Jurkat, Clone E6-1 (cell line): Measurements from ENCODE around the gene EDIL3.
A peak's percentile ranks its signal among the peaks of the same experiment; 100 is the strongest.

ENCODE experiments used
- DNase-seq: peaks from one replicate; pipeline ENCODE4 v3.0.0-alpha.2; 2011; ENCODE audit warnings: low read depth, low spot score
- H3K4me3 ChIP-seq: 2 replicates; pipeline ENCODE4 v1.5.1; 2011; ENCODE audit warnings: mild to moderate bottlenecking, low read length, control low read depth, moderate library complexity

The EDIL3 gene

DNA sequence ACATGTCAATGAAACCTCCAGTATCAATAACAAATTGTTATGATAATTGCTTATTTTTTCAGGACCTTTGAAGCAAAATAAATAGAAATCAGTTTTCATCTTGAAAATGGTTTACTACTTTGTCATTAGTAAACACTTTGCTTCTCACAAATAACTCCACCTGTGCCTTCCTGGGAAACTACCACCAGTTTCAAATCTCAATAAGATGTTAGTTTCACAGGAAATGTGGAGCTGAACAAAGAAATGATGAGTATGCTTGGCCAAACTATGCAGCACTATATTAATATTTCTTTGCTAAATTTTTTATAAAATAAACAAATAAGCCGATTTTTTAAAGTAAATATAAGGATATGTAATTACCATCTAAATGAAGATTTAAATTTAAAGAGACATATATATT is 442.5 kb downstream of the EDIL3 start:
- DNase-seq = no peak
- H3K4me3 ChIP-seq = no peak overlapping the region

DNA sequence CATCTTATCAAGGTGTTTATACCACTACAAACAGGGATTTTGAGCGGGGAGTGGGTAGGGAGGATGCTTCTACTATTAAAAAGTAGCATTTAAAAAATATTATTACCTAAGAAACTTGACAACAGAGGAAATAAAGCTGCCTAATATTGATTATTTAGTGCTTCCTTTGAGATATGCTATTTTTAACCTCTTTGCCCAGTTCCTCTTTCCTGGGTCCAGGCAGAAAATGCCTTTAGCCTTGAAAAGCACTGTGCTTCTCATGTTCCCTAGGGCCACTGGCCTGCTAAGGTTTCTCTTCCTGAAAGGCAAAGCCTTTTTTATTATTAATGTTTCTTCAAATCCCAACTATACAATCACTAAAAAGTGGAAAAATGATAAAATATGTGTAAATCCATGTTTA is 446.8 kb downstream of the EDIL3 start:
- no peak for DNase-seq

DNA sequence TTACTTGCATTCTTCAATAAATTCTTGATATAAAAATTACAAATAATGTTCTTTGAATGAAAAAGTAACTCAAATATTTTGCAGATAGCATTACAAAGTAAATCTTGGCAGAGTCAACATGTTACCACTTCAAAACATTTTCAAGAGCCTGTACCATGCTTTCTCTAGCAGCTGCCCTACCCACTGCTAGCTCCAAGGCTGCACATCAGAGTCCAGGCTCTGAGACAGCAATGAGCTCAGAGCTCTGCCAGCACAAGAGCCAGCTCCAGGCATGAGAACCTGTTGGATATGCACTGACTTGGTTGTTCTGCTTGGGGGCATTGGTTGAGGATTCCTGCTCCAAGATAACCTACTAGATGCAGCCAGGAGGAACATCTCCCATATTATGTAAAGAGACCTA is 452.7 kb downstream of the EDIL3 start:
- DNase-seq = no peak

More for the DNA sequence above, 446.8 kb downstream of the EDIL3 start:
- H3K4me3 ChIP-seq = no peak overlapping the region

DNA sequence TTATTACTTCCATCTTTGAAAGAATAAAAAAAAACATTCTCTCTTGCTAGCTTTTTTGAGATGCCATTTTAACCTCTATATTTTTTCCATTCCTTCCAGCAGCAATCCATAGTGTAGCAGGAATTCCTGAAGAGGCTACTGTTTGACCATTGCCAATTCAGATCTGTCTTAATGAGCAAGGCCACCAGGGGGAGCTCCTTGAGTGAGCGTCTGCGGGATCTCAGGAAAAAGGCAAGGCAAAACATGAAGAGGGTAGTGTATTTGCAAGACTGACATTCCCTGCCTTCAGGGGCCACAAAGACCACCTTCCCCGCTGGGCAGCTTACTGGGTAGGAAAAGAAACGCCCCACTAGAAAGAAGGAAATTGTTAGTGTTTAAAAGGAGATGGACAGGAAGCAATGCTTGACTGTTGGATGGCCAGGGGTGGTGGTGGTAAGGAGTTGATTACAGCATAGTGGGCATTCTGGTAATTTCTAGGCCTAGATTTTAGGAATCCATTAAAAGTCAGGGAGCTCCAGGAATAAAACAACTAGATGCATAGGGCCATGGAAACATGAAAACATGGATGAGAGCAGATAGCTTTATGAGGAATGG is 457.4 kb downstream of the EDIL3 start:
- peak; percentile 5 for DNase-seq
- no peak overlapping the region for H3K4me3 ChIP-seq

More for the DNA sequence above, 452.7 kb downstream of the EDIL3 start:
- no peak overlapping the region for H3K4me3 ChIP-seq

DNA sequence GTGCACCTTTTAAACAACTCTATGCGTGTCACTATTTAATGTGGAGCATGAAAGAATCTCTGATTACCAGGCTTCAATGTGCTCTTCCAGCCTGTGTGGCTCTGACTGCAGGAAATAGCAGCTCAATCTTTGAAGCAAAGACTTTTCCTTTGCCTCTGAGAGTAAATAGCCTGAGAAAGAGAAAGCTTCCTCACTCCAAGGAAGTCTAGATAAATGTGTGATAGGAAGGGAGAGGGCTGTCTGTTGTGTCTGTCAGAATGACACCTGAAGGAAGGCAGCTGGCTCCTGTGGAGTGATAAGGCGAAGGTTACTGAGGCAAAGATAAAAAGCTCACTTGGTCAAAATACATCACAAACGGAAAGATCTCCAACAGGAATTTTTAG is 458.7 kb downstream of the EDIL3 start:
- DNase-seq = no peak

DNA sequence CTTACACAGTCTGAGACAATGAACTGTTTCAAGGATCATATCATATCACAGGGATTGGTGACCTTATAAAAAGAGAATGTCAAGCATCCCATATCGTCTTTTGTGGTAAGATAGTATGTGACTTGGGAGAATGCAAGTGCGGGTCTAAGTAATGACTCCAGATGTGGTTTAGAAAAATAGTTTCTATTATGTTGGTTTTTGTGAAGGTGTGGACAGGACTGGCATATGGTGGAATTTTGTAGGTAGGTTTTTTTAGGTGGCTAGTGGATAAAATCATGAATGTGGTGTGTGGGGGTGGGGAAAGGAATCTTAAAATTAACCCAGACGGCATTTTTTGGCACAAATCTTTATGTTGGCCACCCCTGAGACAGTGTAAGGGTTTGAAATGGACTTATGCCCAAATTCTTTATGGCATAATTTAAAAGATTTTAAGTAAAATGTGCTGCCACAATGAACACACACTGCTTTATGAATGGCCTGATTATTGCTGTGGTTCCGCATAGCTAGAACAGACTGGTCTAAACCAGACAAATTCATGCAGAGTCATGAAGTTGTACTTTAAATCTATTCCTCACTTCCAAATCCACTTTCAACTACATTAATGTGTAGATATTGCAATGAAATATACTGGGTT is 459.2 kb downstream of the EDIL3 start:
- DNase-seq = no peak
- no peak overlapping the region for H3K4me3 ChIP-seq

More for the DNA sequence above, 458.7 kb downstream of the EDIL3 start:
- H3K4me3 ChIP-seq = no peak overlapping the region

DNA sequence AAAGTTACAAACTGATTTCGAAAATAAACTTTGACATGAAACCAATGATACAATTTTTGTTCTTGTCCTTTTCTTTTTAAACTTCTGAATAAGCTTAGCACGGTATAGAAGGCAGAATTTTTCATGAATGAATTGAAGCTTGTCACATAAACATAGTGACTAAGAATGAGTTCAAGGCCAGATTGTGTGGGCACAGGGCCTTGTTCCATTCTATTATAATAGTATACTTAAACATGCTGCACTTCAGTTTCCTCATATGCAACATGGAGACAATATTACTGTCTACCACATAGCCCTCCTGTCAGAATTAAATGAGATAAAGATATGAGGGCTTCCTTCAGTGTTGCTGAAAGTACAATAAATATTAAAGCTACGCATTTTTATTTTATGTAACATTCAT is 459.8 kb downstream of the EDIL3 start:
- no peak overlapping the region for H3K4me3 ChIP-seq
- DNase-seq = no peak

DNA sequence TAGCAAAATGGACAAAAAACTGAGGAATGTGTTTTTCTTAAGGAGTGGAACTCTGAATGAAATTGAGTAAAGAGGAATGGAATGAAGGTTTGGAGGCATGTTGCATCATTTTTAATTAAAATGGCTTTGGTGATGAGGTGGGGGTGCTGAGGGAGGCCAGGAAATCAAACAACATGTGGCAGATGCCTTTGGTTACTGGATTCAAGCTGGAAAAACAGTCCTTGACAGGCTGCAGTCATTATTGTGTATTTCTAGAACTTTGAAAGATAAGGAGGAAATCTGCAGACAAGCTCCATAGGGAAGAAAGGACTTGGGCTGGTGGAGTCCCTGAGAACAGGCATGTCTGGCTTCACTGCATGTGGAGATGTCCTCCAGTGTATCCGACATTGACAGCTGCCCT is 460.5 kb downstream of the EDIL3 start:
- DNase-seq = no peak

DNA sequence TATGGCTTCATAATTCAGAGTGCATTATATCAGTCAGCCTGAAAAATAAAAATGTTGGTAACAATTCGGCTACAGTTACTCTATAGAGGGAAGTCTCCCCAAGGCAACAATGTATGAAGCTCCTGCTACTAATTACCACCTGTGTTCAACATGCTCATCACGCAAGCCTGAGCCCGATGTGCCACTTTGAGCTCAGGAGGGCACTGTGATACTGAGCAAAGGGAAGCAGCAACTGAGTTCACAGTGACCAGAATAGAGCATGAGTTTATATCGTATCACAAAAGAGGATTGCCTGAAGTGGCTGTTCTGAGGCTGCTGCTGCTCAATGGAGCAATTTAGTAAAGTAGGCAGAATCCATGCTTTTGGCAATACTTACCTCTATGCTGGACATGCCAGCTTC is 462.0 kb downstream of the EDIL3 start:
- no peak for DNase-seq

More for the DNA sequence above, 460.5 kb downstream of the EDIL3 start:
- no peak overlapping the region for H3K4me3 ChIP-seq

DNA sequence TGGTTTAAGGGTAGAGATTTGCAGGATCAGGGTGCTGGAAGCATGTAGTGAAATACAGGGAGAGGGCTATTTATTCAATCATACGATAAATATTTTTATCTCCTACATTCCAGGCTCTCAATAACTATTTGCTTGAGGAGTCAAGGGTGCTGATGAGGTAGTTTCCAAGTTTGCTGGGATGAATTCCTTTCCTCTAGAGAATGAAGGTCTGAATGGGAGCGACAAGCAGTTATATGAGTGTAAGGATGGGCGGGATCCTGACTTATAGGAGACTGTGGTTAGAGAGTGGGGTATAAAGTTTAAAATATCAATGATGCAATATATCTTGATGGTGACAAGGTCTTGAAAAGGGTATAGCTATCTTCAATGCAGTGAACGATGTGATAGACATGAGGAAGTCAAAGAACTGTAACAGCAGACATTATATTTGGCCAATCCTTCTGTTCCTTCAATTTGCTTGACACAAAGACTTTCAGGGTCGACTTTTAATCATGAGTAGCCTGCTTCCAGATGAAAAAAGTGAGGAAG is 462.9 kb downstream of the EDIL3 start:
- H3K4me3 ChIP-seq = no peak overlapping the region
- DNase-seq = no peak

More for the DNA sequence above, 462.0 kb downstream of the EDIL3 start:
- no peak overlapping the region for H3K4me3 ChIP-seq

DNA sequence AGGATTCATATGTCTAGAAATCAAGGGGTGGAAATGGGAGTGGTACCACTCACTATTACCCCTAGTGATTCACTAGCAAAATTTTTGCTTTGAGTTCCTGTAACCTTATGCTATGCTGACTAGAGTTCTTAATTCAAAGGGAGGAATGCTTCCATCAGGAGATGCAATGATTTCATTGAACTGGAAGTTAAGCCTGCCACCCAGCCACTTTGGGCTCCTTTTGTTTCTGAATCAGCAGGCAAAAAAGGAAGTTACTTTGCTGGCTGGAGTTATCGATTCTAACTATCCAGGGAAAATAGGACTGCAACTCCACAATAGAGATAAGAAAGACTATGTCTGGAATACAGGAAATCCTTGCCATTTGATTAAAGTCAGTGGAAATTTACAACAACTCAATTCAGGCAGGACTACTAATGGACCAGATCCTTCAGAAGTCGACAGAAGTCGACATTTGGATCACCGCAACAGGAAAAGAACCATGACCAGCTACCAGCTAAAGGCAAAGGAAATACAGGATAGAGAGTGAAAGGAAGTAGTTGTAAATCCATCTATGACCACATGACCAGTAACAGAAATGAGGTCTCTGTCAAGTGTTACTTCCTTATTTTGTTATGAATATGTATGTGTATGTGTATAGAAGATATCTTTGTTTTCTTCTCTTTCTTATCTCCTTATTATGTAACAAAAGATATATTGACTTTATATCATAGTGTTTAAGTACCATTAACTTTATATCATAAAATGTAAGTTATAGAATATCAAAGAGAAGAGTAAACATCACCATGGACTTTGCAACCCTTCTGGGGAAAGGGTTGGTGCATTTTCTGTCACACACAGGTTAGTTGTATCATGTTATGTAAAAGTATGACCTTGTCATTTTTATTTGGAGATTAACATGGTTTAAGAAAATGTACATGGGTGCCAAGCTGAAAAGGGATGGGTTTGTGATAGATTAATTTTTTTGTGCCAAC is 465.3 kb downstream of the EDIL3 start:
- DNase-seq = no peak
- no peak overlapping the region for H3K4me3 ChIP-seq

DNA sequence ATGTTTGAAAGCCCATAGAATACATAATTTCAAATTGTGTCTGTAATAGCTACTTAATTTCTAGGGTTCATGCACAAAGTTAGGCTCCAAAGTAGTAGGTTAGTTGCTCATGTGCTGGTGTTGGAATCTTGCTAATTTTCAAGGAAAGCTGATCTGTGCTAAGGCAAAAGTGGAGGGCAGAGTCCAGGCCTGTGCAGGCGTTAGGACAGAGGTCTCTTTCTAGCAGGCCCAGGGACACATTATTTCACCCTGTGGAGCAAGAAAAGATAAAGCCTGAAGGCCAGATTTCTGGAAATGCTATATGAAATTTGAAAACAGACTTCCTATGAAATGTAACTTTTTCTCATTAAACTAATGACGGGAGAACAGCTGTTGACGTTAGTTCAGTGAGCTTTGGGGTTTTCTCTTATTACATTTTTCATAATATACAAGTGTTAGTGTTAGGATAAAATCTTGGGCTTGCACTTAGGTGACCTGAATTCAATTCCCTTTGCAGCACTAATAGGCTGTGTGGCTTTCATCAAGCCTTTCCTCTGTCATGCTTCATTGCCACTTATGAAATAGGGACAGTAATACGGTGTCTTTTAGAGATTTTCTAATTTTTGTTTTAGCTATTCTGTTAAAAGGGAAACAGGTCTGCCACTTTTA is 467.3 kb downstream of the EDIL3 start:
- DNase-seq = no peak

DNA sequence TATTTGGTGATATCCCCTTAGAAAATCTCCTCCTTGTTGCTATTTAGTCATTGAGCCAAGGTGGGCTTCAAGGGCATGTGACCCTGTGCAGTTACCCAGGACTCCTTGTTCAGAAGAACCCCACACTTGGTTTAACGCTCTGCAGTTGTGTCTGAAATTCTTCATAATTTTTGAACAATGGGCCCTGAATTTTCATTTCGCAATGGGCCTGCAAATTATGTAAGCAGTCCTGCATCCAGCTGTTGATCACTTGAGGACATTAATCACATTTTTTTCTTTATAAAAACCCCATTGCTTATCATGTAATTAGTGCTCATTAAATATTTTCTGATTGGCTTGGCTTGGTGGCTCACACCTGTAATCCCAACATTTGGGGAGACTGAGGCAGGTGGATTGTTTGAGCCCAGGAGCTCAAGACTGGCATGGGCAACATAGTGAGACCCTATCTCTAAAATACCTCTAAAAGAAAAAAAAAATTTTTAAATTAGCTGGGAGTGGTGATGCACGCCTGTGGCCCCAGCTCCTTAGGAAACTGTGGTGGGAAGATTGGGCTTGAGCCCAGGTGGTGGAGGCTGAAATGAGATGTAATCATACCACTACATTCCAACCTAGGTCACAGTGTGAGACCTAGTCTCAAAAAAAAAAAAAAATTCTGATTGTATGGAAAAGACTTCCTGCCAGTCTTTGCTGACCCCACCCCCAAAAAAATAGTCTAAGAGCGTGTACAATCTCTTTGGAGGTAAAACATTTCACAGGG is 469.8 kb downstream of the EDIL3 start:
- no peak for DNase-seq
- H3K4me3 ChIP-seq = no peak overlapping the region

More for the DNA sequence above, 467.3 kb downstream of the EDIL3 start:
- no peak overlapping the region for H3K4me3 ChIP-seq

DNA sequence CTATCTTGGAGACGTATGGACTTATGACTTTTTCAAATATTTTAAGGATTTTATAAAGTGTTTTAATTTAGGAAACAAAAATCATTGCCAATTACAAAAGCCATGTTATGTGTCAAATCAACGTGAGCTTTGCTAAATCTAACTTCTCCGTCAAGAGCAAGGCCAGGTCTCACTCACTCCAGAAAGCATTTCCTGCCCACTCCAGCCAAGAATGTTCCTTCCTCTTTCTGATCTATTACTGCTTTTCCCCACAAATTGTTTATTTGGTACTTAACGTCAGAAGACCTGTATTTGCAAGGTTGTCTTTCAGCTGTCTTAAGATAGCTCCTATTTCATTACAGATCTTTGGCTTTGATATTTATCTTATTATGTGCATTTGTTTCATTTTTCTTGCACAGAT is 470.5 kb downstream of the EDIL3 start:
- no peak overlapping the region for H3K4me3 ChIP-seq
- DNase-seq = no peak

DNA sequence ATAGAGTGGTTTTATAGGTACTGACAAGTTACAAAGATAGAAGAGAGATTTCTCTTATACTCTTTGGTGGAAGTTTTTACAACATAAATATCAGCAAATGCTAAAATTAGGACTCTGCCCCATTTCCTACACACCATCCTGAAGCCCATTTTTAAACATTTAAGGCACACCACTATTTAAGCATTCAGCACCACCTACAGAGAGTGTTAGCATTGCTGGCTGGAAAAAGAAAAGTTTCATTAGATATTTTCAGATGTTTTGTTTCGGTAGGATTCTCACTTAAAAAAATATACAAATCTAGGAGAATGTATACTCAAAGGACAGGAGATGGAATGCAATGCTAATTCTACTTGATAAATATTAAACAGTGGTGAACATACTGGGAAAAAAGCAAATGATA is 471.1 kb downstream of the EDIL3 start:
- H3K4me3 ChIP-seq = no peak overlapping the region
- DNase-seq = no peak

DNA sequence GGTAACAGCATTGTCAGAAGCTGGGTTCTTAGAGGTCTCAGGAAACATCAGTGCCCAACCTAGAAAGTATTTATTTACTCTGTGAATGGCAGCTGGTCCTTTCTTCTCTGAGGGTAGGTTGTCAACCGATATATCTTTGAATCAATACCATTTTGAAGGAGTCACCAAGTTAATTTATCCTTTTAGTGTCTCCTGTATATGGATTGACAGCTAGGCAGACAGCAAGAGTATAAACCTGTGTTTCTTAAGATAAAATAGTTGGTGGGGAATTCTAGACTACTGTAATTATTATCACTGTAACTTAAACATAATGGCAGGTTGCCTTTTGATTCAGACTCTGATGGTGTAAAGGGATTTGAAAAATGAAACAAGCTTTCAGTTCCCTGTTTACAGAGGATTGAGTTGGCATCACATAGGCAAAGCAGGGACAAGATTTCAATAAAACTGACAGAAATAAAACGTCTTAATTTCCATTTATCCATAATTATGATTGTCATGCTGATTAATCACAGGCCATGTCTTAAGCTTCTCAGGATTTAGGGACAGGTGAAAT is 473.2 kb downstream of the EDIL3 start:
- no peak overlapping the region for H3K4me3 ChIP-seq
- no peak for DNase-seq

DNA sequence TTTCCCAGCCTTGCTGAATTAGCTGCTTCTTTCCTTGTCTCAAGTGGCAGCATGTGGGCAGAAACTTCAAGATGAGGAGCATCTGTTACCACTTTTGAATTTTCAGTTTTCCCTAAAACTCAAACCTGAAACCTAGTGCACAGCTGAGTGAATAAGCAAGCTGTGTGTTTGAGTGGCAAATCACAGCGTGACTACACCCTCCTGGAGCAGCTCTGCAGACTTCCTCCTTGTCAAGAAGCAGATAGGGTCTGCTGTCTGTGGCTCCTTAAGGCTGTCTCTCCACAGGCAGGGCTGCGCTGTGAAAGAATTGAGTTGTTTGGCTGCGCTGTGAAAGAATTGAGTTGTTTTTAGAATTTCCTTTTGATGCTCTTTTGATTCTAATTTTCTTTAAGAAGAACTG is 484.4 kb downstream of the EDIL3 start:
- no peak overlapping the region for H3K4me3 ChIP-seq
- DNase-seq = no peak

DNA sequence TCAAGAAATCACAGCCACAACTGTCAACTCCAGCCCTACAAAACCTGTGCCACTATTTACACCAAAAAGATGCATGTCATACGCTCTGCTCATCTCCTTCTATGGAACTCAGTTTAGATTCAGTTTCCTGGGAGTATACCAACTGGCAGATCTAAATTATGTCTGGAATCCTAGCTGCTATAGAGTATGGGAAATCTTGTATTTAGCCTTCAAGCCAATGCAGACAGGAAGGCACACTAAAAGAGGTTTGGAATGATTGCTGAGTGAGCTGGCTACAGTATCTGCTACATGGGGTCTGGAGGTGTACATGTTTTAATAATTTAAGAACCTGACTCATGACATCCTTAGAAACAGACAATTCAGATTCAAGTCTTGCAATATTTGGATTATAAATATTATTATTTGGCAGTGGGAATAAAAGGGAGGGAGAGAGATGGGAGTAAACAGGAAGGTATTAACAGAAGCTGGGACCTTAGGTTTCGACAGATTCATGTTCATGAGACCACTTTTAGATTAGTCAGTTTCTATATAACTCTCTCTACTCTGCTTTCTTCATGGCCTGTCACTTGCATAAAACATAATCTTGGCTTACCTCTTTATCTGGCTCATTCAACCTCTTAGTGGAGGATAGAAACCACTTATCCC is 485.2 kb downstream of the EDIL3 start:
- DNase-seq = no peak
- H3K4me3 ChIP-seq = no peak overlapping the region
